ENCODE measurements around the gene HOXA13.

Gene HOXA13

GRCh38 chr7:27148031-27148755 lies 51.7 kb downstream of the HOXA13 start:
- DNase-seq (ENCODE audit: low spot score), result no peak

- DNase-seq (ENCODE audit: low spot score), result no peak
Measured at GRCh38 chr7:27147199-27148030, 52.5 kb downstream of the HOXA13 start, which contains the start of gene HOXA6. Gene HOXA6 (minus strand): TSS chr7:27147774. CDS start chr7:27147749, 25 bp downstream.

GRCh38 chr7:27146491-27147198 lies 53.2 kb downstream of the HOXA13 start:
- DNase-seq (ENCODE audit: low spot score), result no peak

GRCh38 chr7:27145914-27146412 lies 53.9 kb downstream of the HOXA13 start:
- DNase-seq (ENCODE audit: low spot score), result no peak

- no peak for DNase-seq (ENCODE audit: low spot score)
Measured at GRCh38 chr7:27145165-27145913, 54.6 kb downstream of the HOXA13 start.

- no peak for DNase-seq (ENCODE audit: low spot score)
Measured at GRCh38 chr7:27144781-27145164, 55.1 kb downstream of the HOXA13 start.
